T1000 (cell line): ENCODE data around the gene REL.
A peak's percentile ranks its signal among the peaks of the same experiment; 100 is the strongest.
"Not testable (repeated sequence)": the region's sequence is repeated elsewhere in the genome, so short reads cannot be mapped to it uniquely, and the experiment has no call there.

Experiments
- DNase-seq: peaks from one replicate; lab custom pipeline; 2025; ENCODE audit warnings: mixed read lengths; lab: John Stamatoyannopoulos, UW

Gene REL

GRCh38 chr2:60881047-60881932, at the start of gene REL:
REL (plus strand) TSS chr2:60881574; CDS start chr2:60881841, 267 bp downstream.
- DNase-seq, result peak; percentile 79

DNA sequence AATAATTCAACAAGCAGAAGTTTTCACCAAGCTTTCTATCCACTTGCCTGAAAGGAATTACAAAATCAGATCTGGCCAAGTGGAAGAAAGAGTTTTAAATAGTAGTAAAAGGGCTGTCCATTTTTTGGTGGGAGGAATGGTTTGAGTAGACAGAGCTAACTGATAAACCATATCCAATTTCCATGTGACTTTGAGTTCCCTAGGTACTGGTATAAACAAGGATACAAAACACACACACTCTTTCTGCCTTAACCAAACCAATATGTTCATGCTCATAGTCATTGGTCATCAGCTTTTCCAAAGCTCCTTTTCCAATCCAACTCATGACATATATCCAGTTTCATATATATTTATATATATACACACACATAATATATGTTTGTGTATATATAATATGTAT, 49.5 kb upstream of the REL start:
- DNase-seq, result no peak

GRCh38 chr2:60832621-60833020, 48.8 kb upstream of the REL start:
- no peak for DNase-seq

- DNase-seq, result no peak
These were observed 47.1 kb upstream of the REL start for GRCh38 chr2:60834270-60834717.

DNA sequence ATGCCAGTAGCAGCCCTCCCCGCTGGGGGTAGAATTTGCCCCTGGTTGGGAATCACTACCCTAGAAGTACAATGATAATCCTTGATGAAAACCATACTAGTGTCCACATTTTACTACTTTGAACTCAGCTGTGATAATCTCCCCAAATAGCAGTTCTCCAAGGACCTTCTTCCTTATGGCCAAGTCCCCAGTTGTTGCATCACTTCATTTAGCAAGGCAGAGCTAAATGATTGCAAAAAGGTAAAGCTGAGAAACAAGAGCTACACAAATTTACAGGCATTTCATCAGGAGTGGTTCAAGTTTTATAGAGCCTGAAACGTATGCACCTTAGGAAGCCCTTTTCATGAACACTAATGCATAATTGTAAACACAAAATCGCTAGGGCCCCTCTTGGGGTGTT, 44.9 kb upstream of the REL start:
- DNase-seq, result no peak

DNA sequence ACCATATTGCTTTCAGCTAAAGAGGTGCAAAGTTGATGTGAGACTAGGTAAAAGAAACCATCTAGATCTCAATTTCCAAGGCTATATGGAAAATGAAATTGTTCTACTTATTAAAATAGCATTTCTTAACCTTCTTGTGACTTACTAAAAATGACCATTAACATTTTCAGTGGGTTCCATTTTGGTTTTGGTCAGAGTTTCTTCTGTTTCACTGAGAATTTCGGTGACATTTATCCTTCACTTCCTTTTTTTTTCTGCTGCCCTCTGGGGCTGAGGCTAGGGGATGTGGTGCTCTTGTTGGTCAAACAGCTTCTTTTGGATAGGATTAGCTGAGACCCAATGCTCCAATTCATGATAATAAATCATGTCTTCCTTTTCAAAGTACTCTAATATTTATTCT, 44.3 kb upstream of the REL start:
- DNase-seq, result no peak

DNA sequence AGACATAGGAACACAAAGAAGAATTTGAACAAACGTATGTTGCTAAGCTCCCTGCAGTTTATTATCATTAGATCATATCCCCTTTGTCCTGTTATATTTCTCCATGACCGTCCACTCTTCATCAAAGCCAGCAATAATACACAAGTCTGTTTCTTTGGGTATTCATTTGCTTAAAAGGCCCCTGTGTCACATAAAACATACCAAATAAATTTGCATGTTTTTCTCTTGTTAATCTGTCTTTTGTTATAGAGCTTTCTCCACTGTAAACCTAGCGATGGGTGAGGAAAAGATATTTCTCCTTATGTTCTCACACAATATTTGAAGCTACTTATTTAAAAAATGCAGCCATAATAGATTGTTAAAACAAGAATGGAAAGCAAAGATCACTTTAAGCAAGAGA, 42.9 kb upstream of the REL start:
- DNase-seq, result no peak

DNA sequence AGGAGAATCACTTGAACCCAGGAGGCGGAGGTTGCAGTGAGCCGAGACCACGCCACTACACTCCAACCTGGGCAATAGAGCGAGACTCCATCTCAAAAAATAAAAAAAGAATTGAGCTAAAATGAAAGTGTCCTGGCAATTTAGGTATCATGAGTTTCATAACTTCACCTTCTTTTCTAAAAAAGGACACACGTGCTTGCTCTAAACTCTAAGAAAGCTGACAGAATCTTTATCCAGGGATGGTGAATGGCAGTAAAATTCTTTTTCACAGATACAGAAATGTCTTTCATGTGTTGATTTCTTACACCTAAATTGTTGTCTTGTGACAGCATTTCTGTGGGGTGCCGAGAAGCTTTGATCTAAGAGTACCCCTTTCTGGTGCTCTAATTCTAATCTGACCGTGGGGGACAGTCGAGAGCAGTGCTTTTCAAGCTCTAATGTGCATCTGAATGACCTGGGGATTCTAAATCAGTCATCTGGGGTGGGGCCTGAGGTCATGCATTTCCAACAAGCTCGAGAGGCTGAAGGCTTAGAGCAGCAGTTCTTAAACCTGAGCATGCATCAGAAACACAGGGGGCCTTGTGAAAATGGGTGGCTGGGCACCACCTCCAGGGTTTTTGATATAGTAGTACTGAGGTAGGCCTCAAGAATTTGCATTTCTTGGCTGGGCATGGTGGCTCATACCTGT, 42.1 kb upstream of the REL start:
- DNase-seq, result no peak

DNA sequence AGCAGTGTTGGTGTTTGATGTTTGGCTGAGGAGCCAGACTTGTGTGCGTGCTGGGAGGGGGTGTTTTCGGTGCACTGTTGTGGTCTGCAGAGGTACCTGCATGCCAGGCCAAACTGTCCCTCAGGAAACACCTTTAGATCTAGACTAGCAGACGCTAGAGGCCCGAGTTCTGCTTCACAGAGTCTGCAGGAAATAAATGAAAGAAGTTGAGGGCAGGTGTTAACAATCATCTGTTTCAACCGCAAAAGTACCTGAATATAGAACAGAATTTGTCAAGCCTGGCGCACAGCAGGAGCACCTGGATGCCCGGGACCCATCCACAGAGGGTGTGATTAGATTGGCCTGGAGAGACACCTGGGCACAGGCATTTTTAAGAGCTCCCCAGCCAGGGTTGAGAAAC, 40.5 kb upstream of the REL start:
- no peak for DNase-seq

DNA sequence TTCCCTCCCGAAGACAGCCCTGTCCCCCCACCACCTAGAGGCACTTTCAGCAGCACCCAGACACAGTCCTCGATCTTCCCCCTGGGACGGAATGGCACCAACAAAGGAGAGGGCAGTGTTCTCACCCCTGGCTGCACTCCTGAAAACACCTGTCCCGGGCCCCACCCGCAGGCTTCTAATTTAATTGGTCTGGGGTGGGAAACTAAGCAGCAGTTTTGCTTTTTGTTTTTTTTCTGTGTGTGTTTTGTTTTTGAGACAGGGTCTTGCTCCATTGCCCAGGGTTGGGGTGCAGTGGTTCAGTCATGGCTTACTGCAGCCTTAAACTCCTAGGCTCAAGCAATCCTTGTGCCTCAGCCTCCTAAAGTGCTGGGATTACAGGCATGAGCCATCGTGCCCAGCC, 38.4 kb upstream of the REL start:
- DNase-seq, result no peak

DNA sequence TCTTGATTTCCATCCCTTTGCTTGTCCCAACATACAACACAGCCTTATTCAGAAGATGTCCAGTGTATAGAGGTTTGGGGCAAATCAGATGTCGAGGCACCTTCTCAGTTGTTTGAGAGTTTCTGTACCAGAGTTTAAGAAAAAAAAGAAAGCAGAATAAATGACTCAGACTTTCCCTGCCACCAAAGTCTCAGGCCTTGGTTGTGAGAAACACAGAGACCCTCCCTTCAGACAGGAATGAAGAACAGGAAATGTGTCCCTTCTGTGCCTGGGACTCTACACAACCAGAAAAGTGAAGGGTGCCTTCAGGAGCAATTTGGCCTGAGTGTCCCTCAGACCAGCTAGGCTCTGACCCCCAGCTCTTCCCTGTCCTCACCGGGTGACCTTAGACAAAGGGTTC, 37.3 kb upstream of the REL start:
- DNase-seq, result no peak

DNA sequence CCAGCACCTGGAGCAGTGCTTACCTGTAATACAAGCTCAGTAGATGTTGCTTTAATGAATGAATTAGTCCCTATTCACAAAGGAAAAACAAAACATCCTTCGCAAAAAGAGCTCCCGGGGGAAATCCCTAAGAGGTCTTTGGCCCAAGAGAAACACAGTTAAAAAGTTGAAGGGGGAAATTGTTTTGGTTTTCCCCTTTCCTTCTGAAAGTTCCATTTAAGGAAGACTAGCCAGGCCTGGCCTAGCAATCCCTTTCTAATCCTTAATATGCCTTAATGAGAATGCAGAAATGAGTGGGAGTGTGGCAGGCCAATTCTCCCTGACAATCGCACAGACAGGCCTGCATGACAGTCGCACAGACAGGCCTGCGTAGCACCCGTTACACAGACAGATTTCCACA, 33.5 kb upstream of the REL start:
- no peak for DNase-seq

- DNase-seq, result no peak
These were observed 32.2 kb upstream of the REL start for GRCh38 chr2:60849187-60849586.

DNA sequence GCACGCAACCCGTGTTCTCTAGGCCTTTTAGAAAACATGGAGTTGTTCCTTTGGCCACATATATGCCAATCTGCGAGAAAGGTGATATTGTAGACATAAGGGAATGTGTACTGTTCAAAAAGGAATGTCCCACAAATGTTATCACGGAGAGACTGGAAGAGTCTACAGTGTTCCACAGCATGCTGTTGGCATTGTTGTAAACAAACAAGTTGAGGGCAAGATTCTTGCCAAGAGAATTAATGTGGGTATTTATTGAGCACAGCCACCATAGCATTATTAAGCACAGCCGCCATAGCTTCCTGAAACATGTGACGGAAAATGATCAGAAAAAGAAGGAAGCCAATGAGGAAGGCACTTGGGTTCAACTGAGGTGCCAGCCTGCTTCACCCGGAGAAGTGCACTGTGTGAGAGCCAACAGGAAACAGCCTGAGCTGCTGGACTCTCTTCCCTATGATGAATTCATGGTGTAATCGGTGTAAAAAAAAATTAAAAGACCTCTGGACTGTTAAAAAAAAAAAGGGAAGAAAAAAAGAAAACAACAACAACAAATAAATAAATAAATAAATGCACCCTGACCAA, 29.0 kb upstream of the REL start:
- no peak for DNase-seq

GRCh38 chr2:60853531-60853930, 27.8 kb upstream of the REL start:
- no peak for DNase-seq

GRCh38 chr2:60855989-60856669, 25.2 kb upstream of the REL start:
- no peak for DNase-seq

- no peak for DNase-seq
These were observed 24.3 kb upstream of the REL start for GRCh38 chr2:60857056-60857455.

GRCh38 chr2:60858897-60859311, 22.5 kb upstream of the REL start:
- no peak for DNase-seq

GRCh38 chr2:60861736-60862135, 19.6 kb upstream of the REL start:
- DNase-seq, result no peak

GRCh38 chr2:60862642-60863041, 18.7 kb upstream of the REL start:
- no peak for DNase-seq

DNA sequence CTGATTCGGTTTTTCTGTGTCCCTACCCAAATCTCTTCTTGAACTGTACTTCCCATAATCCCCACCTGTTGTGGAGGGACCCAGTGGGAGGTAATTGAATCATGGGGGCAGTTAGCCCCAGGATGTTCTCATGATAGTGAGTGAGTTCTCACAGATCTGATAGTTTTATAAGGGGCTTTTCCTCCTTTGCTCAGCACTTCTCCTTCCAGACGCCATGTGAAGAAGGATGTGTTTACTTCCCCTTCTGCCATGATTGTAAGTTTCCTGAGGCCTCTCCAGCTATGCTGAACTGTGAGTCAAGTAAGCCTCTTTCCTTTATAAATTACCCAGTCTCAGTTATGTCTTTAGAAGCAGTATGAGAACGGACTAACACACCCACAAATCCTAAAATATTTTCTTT, 16.0 kb upstream of the REL start:
- not testable (repeated sequence) for DNase-seq

- no peak for DNase-seq
These were observed 14.4 kb upstream of the REL start for GRCh38 chr2:60867007-60867406.
